B cell (primary cell): ENCODE results near the gene RNF126.

ENCODE experiments used
- CTCF ChIP-seq: fragments of 200-600 bp; IDR thresholded peaks from one replicate; pipeline ENCODE4 v1.8.0; 2022; ENCODE audit warnings: antibody characterized with exemption, mild to moderate bottlenecking
- EZH2 ChIP-seq: IDR thresholded peaks from 2 replicates; pipeline ENCODE4 v1.6.1; 2012; ENCODE audit warnings: borderline replicate concordance, low read depth, mild to moderate bottlenecking, moderate library complexity, low read length; ENCODE audit not compliant: insufficient read depth, poor library complexity, severe bottlenecking

- TF ChIP-seq CTCF (no peak), EZH2 (no peak)
Measured at GRCh38 chr19:677201-677600, 14.2 kb upstream of the RNF126 start.
